Gastroesophageal sphincter (tissue), 3 donors: ENCODE measurements around the gene IDH2.

ENCODE experiments used
- EP300 ChIP-seq: sonication (generic); formaldehyde crosslinking; IDR thresholded peaks from one replicate; pipeline ENCODE4 v1.6.1; 2017; ENCODE audit warnings: antibody characterized with exemption, mild to moderate bottlenecking
- POLR2A ChIP-seq, 2 donors: fragments of 450-650 bp; IDR thresholded peaks; one replicate each; pipeline ENCODE4 v1.6.1; 2017; ENCODE audit warnings: antibody characterized with exemption in 2 of 2, mild to moderate bottlenecking in 2 of 2, moderate library complexity in 1 of 2
- POLR2AphosphoS5 ChIP-seq: sonication (generic); formaldehyde crosslinking; IDR thresholded peaks from one replicate; pipeline ENCODE4 v1.6.1; 2017; ENCODE audit warnings: antibody characterized with exemption
- TF ChIP-seq, protein P1 (sequence below), 4 experiments: fragments of 200-600 bp in 2 of 4; fragments of 450-650 bp in 2 of 4; sonication (generic) in 1 of 4; IDR thresholded peaks; one replicate each; pipeline ENCODE4 v1.5.1; 2017 to 2019; ENCODE audit warnings: antibody characterized with exemption in 4 of 4, mild to moderate bottlenecking in 2 of 4, moderate library complexity in 2 of 4

DNA sequence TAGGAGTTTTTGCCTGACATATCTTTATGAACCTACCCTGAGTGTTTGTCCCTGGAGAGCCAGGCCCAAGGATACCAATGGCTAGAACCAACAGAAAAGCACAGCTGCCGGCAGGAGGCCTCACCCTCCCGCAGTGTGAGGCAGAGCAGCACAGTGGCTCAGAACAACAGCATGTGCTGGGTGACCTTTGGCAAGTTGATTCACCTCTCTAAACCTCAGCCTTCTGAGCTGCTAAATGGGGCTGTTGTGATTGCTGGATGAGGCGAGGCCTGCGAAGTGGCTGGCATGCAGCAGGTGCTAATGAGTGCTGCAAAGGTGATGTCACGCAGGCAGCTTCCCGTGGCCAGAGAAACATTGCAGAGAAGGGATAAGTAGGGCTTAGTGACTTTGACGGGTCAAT is 23.3 kb downstream of the IDH2 start:
- TF ChIP-seq POLR2A (IDR thresholded peaks at IDR 0.05), result no peak
- no peak for TF ChIP-seq EP300
- TF ChIP-seq, protein P1, sequence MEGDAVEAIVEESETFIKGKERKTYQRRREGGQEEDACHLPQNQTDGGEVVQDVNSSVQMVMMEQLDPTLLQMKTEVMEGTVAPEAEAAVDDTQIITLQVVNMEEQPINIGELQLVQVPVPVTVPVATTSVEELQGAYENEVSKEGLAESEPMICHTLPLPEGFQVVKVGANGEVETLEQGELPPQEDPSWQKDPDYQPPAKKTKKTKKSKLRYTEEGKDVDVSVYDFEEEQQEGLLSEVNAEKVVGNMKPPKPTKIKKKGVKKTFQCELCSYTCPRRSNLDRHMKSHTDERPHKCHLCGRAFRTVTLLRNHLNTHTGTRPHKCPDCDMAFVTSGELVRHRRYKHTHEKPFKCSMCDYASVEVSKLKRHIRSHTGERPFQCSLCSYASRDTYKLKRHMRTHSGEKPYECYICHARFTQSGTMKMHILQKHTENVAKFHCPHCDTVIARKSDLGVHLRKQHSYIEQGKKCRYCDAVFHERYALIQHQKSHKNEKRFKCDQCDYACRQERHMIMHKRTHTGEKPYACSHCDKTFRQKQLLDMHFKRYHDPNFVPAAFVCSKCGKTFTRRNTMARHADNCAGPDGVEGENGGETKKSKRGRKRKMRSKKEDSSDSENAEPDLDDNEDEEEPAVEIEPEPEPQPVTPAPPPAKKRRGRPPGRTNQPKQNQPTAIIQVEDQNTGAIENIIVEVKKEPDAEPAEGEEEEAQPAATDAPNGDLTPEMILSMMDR (IDR thresholded peaks at IDR 0.05), result no peak
- TF ChIP-seq POLR2AphosphoS5, result no peak
